ENCODE measurements around the gene EFCAB13. TPM values are rescaled to one million over a fixed set of nuclear protein-coding genes. Genes with fewer than 3 reads are reported as not detected.

Gene EFCAB13
- 0.43 and 4.8 TPM in 2 replicates for total RNA-seq

- TF ChIP-seq CTCF (conservative IDR thresholded peaks at IDR 0.05; ENCODE audit: low read depth, low read length), result peak; percentile 19
- H3K4me3 ChIP-seq (ENCODE audit: low read depth, low read length), result peak within 1 kb of the TSS; percentile 62
- DNase-seq (ENCODE audit: low read depth), result no peak
Measured at GRCh38 chr17:47323382-47324223, at the start of gene EFCAB13. EFCAB13 (plus strand) TSS chr17:47323955; CDS start chr17:47328354, 4,399 bp downstream.

GRCh38 chr17:47274319-47275069 is 49.3 kb upstream of the EFCAB13 start:
- no peak for TF ChIP-seq CTCF (conservative IDR thresholded peaks at IDR 0.05; ENCODE audit: low read depth, low read length)
- no peak for DNase-seq (ENCODE audit: low read depth)
- no peak overlapping the region for H3K4me3 ChIP-seq (ENCODE audit: low read depth, low read length)

GRCh38 chr17:47275245-47275984 is 48.3 kb upstream of the EFCAB13 start:
- DNase-seq (ENCODE audit: low read depth), result no peak
- no peak overlapping the region for H3K4me3 ChIP-seq (ENCODE audit: low read depth, low read length)

GRCh38 chr17:47276444-47276843 is 47.3 kb upstream of the EFCAB13 start:
- no peak for TF ChIP-seq CTCF (conservative IDR thresholded peaks at IDR 0.05; ENCODE audit: low read depth, low read length)
- H3K4me3 ChIP-seq (ENCODE audit: low read depth, low read length), result no peak overlapping the region
- DNase-seq (ENCODE audit: low read depth), result no peak

More at GRCh38 chr17:47275245-47275984, 48.3 kb upstream of the EFCAB13 start:
- no peak for TF ChIP-seq CTCF (conservative IDR thresholded peaks at IDR 0.05; ENCODE audit: low read depth, low read length)

GRCh38 chr17:47276868-47277267 is 46.9 kb upstream of the EFCAB13 start:
- no peak overlapping the region for H3K4me3 ChIP-seq (ENCODE audit: low read depth, low read length)
- TF ChIP-seq CTCF (conservative IDR thresholded peaks at IDR 0.05; ENCODE audit: low read depth, low read length), result no peak
- no peak for DNase-seq (ENCODE audit: low read depth)

- no peak for DNase-seq (ENCODE audit: low read depth)
- TF ChIP-seq CTCF (conservative IDR thresholded peaks at IDR 0.05; ENCODE audit: low read depth, low read length), result no peak
- no peak overlapping the region for H3K4me3 ChIP-seq (ENCODE audit: low read depth, low read length)
Measured at GRCh38 chr17:47277921-47278320, 45.8 kb upstream of the EFCAB13 start.

All from epithelial cell of proximal tubule (primary cell).